HepG2 (cell line): ENCODE measurements around the gene CST4. TPM values are rescaled to one million over a fixed set of nuclear protein-coding genes. Genes with fewer than 3 reads are reported as not detected.
A peak's percentile ranks its signal among the peaks of the same experiment; 100 is the strongest.

Experiments used
- ARNT2 ChIP-seq: sonication (generic); formaldehyde crosslinking; IDR thresholded peaks from 2 replicates; pipeline ENCODE4 v1.8.0; 2022; ENCODE audit warnings: mild to moderate bottlenecking, low read depth, missing genetic modification reagents, moderate library complexity
- ATRX ChIP-seq: sonication (generic); formaldehyde crosslinking; IDR thresholded peaks from 2 replicates; pipeline ENCODE4 v1.4.0; 2020; ENCODE audit warnings: missing genetic modification reagents, borderline replicate concordance
- CENPX ChIP-seq: sonication (generic); formaldehyde crosslinking; IDR thresholded peaks from 2 replicates; pipeline ENCODE4 v1.9.0; 2021; ENCODE audit warnings: mild to moderate bottlenecking, missing genetic modification reagents, moderate library complexity
- FOXA3 ChIP-seq: IDR thresholded peaks from 2 replicates; pipeline ENCODE4 v1.6.1; 2016; ENCODE audit warnings: missing genetic modification reagents, missing compliant biosample characterization
- HMG20B ChIP-seq: conservative IDR thresholded peaks from 2 replicates; pipeline ENCODE4 v1.6.1; 2016; ENCODE audit warnings: missing genetic modification reagents, missing compliant biosample characterization
- KDM5A ChIP-seq: fragments of 200-600 bp; sonication (generic); IDR thresholded peaks from 2 replicates; pipeline ENCODE4 v1.7.0; 2018; ENCODE audit warnings: antibody characterized with exemption, mild to moderate bottlenecking, low read length, borderline replicate concordance
- MLXIP ChIP-seq: sonication (generic); formaldehyde crosslinking; IDR thresholded peaks from 2 replicates; pipeline ENCODE4 v1.9.0; 2021; ENCODE audit warnings: missing genetic modification reagents, borderline replicate concordance
- NFYC ChIP-seq: IDR thresholded peaks from 2 replicates; pipeline ENCODE4 v1.6.1; 2016; ENCODE audit warnings: missing genetic modification reagents, missing compliant biosample characterization
- RARG ChIP-seq: sonication (generic); formaldehyde crosslinking; IDR thresholded peaks from 2 replicates; pipeline ENCODE4 v1.4.0; 2020; ENCODE audit warnings: low read depth, mild to moderate bottlenecking, missing genetic modification reagents
- RFX3 ChIP-seq: IDR thresholded peaks from 2 replicates; pipeline ENCODE4 v1.6.1; 2016; ENCODE audit warnings: missing biosample characterization, missing genetic modification reagents
- SRSF9 ChIP-seq: fragments of 200-400 bp; formaldehyde crosslinking; IDR thresholded peaks from 2 replicates; pipeline ENCODE4 v1.6.1; 2018; ENCODE audit warnings: borderline replicate concordance, mild to moderate bottlenecking, low read depth, low read length; ENCODE audit not compliant: insufficient read depth, poor library complexity, severe bottlenecking
- TBP ChIP-seq: sonication (generic); formaldehyde crosslinking; IDR thresholded peaks from 2 replicates; pipeline ENCODE4 v1.5.0; 2020; ENCODE audit warnings: missing genetic modification reagents
- TEAD2 ChIP-seq: sonication (generic); formaldehyde crosslinking; IDR thresholded peaks from 2 replicates; pipeline ENCODE4 v1.9.0; 2021; ENCODE audit warnings: missing genetic modification reagents
- ZNF160 ChIP-seq: sonication (generic); formaldehyde crosslinking; IDR thresholded peaks from 2 replicates; pipeline ENCODE4 v1.8.0; 2022; ENCODE audit warnings: mild to moderate bottlenecking, inconsistent platforms, missing genetic modification reagents
- ZNF282 ChIP-seq: fragments of 450-650 bp; IDR thresholded peaks from 2 replicates; pipeline ENCODE4 v1.6.1; 2018; ENCODE audit not compliant: partially characterized antibody
- ZNF674 ChIP-seq: sonication (generic); formaldehyde crosslinking; IDR thresholded peaks from 2 replicates; pipeline ENCODE4 v1.5.0; 2020; ENCODE audit warnings: low read depth, mild to moderate bottlenecking, missing genetic modification reagents
- ZNF766 ChIP-seq: sonication (generic); formaldehyde crosslinking; IDR thresholded peaks from 2 replicates; pipeline ENCODE4 v1.5.0; 2020; ENCODE audit warnings: missing genetic modification reagents, borderline replicate concordance
- ZNF772 ChIP-seq: sonication (generic); formaldehyde crosslinking; IDR thresholded peaks from 2 replicates; pipeline ENCODE4 v1.5.0; 2020; ENCODE audit warnings: mild to moderate bottlenecking, missing genetic modification reagents
- ZNF773 ChIP-seq: sonication (generic); formaldehyde crosslinking; IDR thresholded peaks from 2 replicates; pipeline ENCODE4 v1.4.0; 2020; ENCODE audit warnings: missing genetic modification reagents, borderline replicate concordance
- ZSCAN22 ChIP-seq: sonication (generic); formaldehyde crosslinking; IDR thresholded peaks from 2 replicates; pipeline ENCODE4 v1.4.0; 2020; ENCODE audit warnings: mild to moderate bottlenecking, missing genetic modification reagents
- ZSCAN30 ChIP-seq: sonication (generic); formaldehyde crosslinking; IDR thresholded peaks from 2 replicates; pipeline ENCODE4 v1.5.0; 2020; ENCODE audit warnings: mild to moderate bottlenecking, missing genetic modification reagents
- polyA plus RNA-seq, 8 experiments: library from polyadenylated mRNA; depleted of rRNA in 3 of 8; stranded (reverse) in 7 of 8; unstranded in 1 of 8; fragments of >200 nt; fragmentation: Illumina TruSeq in 4 of 8; extraction: Trizol in 4 of 8; gene quantifications; 2 replicates each; pipeline versions ENCODE4 v1.2.1 to v1.2.3, GENCODE V29; 2011 to 2016; ENCODE audit warnings: low read depth in 4 of 8, missing spikeins in 1 of 8, mixed read lengths in 1 of 8; ENCODE audit not compliant: insufficient read depth in 1 of 8
- total RNA-seq, 5 experiments: library from RNA; depleted of rRNA; stranded (reverse); fragments of >200 nt; fragmentation: Illumina TruSeq; extraction: Trizol; gene quantifications; 2 replicates each; pipeline ENCODE4 v1.2.3, GENCODE V29; 2016; ENCODE audit warnings: low read depth in 1 of 5
- TF ChIP-seq, protein P1 (sequence below): sonication (generic); formaldehyde crosslinking; IDR thresholded peaks from 2 replicates; pipeline ENCODE4 v1.4.0; 2020; ENCODE audit warnings: mild to moderate bottlenecking, missing genetic modification reagents
- TF ChIP-seq, protein P2 (sequence below): sonication (generic); formaldehyde crosslinking; IDR thresholded peaks from 2 replicates; pipeline ENCODE4 v1.8.0; 2022; ENCODE audit warnings: low read depth, missing genetic modification reagents
- TF ChIP-seq, protein P3 (sequence below): sonication (generic); formaldehyde crosslinking; IDR thresholded peaks from 2 replicates; pipeline ENCODE4 v1.5.1; 2020; ENCODE audit warnings: missing genetic modification reagents, mild to moderate bottlenecking, borderline replicate concordance

Gene CST4
- total and polyA plus RNA-seq, 2 of the 13 experiments (the other 11 are each of a cell fraction or from before 2014, with no cell fraction given), result not detected

- no peak for TF ChIP-seq MLXIP (CRISPR knock-in tag)
- no peak for TF ChIP-seq HMG20B (CRISPR knock-in tag)
- TF ChIP-seq KDM5A, result no peak
- TF ChIP-seq CENPX (CRISPR knock-in tag), result no peak
- no peak for TF ChIP-seq TBP (CRISPR knock-in tag)
- TF ChIP-seq ATRX (CRISPR knock-in tag), result no peak
- TF ChIP-seq ZNF674 (CRISPR knock-in tag), result no peak
- TF ChIP-seq, protein P1, sequence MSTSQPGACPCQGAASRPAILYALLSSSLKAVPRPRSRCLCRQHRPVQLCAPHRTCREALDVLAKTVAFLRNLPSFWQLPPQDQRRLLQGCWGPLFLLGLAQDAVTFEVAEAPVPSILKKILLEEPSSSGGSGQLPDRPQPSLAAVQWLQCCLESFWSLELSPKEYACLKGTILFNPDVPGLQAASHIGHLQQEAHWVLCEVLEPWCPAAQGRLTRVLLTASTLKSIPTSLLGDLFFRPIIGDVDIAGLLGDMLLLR (CRISPR knock-in tag), result no peak
- no peak for TF ChIP-seq ZNF773 (CRISPR knock-in tag)
- TF ChIP-seq RFX3 (CRISPR knock-in tag), result no peak
- no peak; the same call in 1 of the 2 replicates for TF ChIP-seq NFYC
- TF ChIP-seq, protein P2, sequence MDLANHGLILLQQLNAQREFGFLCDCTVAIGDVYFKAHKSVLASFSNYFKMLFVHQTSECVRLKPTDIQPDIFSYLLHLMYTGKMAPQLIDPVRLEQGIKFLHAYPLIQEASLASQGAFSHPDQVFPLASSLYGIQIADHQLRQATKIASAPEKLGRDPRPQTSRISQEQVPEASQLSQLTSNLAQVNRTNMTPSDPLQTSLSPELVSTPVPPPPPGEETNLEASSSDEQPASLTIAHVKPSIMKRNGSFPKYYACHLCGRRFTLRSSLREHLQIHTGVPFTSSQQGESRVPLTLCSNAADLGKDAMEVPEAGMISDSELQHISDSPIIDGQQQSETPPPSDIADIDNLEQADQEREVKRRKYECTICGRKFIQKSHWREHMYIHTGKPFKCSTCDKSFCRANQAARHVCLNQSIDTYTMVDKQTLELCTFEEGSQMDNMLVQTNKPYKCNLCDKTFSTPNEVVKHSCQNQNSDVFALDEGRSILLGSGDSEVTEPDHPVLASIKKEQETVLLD (CRISPR knock-in tag), result no peak
- no peak for TF ChIP-seq ZNF766
- TF ChIP-seq ZNF282, result no peak
- TF ChIP-seq, protein P3, sequence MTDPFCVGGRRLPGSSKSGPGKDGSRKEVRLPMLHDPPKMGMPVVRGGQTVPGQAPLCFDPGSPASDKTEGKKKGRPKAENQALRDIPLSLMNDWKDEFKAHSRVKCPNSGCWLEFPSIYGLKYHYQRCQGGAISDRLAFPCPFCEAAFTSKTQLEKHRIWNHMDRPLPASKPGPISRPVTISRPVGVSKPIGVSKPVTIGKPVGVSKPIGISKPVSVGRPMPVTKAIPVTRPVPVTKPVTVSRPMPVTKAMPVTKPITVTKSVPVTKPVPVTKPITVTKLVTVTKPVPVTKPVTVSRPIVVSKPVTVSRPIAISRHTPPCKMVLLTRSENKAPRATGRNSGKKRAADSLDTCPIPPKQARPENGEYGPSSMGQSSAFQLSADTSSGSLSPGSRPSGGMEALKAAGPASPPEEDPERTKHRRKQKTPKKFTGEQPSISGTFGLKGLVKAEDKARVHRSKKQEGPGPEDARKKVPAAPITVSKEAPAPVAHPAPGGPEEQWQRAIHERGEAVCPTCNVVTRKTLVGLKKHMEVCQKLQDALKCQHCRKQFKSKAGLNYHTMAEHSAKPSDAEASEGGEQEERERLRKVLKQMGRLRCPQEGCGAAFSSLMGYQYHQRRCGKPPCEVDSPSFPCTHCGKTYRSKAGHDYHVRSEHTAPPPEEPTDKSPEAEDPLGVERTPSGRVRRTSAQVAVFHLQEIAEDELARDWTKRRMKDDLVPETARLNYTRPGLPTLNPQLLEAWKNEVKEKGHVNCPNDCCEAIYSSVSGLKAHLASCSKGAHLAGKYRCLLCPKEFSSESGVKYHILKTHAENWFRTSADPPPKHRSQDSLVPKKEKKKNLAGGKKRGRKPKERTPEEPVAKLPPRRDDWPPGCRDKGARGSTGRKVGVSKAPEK (CRISPR knock-in tag), result no peak
- no peak for TF ChIP-seq ZSCAN22 (CRISPR knock-in tag)
- no peak for TF ChIP-seq RARG (CRISPR knock-in tag)
- no peak for TF ChIP-seq ZNF772 (CRISPR knock-in tag)
- no peak for TF ChIP-seq SRSF9
- peak; percentile 58; the same call in 1 of the 2 replicates for TF ChIP-seq ZNF160 (CRISPR knock-in tag)
- peak; percentile 60; the same call in 1 of the 2 replicates for TF ChIP-seq ARNT2 (CRISPR knock-in tag)
- no peak for TF ChIP-seq TEAD2 (CRISPR knock-in tag)
- peak; percentile 68 for TF ChIP-seq FOXA3 (CRISPR knock-in tag)
- no peak for TF ChIP-seq ZSCAN30
These were observed 29.7 kb downstream of the CST4 start (continued) for GRCh38 chr20:23658989-23659609.
